Femur (tissue), 1 donor: ENCODE data around the gene REEP6.
"Not testable (repeated sequence)": the region's sequence is repeated elsewhere in the genome, so short reads cannot be mapped to it uniquely, and the experiment has no call there.

Experiments used
- DNase-seq: peaks from one replicate; pipeline ENCODE4 v3.0.0-alpha.2; 2017

The REEP6 gene

GRCh38 chr19:1473085-1473851, 17.7 kb upstream of the REEP6 start:
- DNase-seq = no peak

GRCh38 chr19:1474011-1474764, 16.8 kb upstream of the REEP6 start:
- no peak for DNase-seq

- no peak for DNase-seq
Observed at GRCh38 chr19:1474765-1475351, 16.1 kb upstream of the REEP6 start.

GRCh38 chr19:1475751-1476437, 15.1 kb upstream of the REEP6 start:
- DNase-seq = no peak

- not testable (repeated sequence) for DNase-seq
Observed at GRCh38 chr19:1477056-1477455, 13.9 kb upstream of the REEP6 start.

- DNase-seq = peak; percentile 96
Observed at GRCh38 chr19:1478934-1479707, 11.9 kb upstream of the REEP6 start, which contains the start of gene C19orf25. Gene C19orf25 (minus strand): TSS chr19:1479215. CDS start chr19:1478903, 312 bp downstream.

GRCh38 chr19:1481224-1481892, 9.6 kb upstream of the REEP6 start:
- no peak for DNase-seq

- DNase-seq = peak; percentile 20
Observed at GRCh38 chr19:1481893-1482360, 9.1 kb upstream of the REEP6 start.

GRCh38 chr19:1482361-1483130, 8.4 kb upstream of the REEP6 start:
- DNase-seq = no peak

- DNase-seq = no peak
Observed at GRCh38 chr19:1483131-1483978, 7.6 kb upstream of the REEP6 start.

GRCh38 chr19:1483979-1484428, 7.0 kb upstream of the REEP6 start:
- no peak for DNase-seq

- DNase-seq = no peak
Observed at GRCh38 chr19:1486720-1487575, 4.0 kb upstream of the REEP6 start.

- DNase-seq = no peak
Observed at GRCh38 chr19:1487576-1488281, 3.3 kb upstream of the REEP6 start.

- DNase-seq = peak; percentile 29
Observed at GRCh38 chr19:1488282-1488601, 2.7 kb upstream of the REEP6 start.

- DNase-seq = peak; percentile 51
Observed at GRCh38 chr19:1489463-1490310, 1.3 kb upstream of the REEP6 start.

GRCh38 chr19:1490311-1491113, 469 bp upstream of the REEP6 start, which contains the start of gene PCSK4:
Gene PCSK4 (minus strand): TSS chr19:1490350. CDS start chr19:1490346, 4 bp downstream.
- DNase-seq = peak; percentile 100
